CD4-positive, alpha-beta T cell treated with Interleukin-2 at 100 ng/mL for 4 hours (primary cell): ENCODE data around the gene ELP1.
"Not testable (repeated sequence)": the region's sequence is repeated elsewhere in the genome, so short reads cannot be mapped to it uniquely, and the experiment has no call there.

ENCODE experiments used
- DNase-seq: peaks from one replicate; pipeline ENCODE4 v3.0.0-alpha.2; 2020; ENCODE audit warnings: low spot score

ELP1 gene

DNA sequence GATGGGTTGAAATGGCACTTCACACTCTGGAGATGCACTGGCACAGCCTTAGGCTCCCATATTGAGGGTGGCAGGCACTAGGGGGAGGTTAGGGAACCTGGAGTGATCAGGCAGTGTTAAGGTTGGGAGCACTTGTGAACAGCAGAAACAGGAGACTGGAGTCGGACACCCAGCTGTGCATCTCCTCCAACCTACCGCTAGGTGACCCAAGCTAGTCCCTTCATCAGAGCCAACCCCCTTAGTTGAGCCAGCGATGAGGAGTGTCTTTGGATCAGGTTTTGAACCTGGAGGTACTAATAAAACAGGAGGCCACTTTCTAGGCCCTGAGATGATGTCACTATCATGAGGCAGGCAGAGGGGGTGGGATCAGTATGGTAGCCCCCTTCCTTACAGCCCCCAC lies 79.8 kb downstream of the ELP1 start:
- DNase-seq = no peak

DNA sequence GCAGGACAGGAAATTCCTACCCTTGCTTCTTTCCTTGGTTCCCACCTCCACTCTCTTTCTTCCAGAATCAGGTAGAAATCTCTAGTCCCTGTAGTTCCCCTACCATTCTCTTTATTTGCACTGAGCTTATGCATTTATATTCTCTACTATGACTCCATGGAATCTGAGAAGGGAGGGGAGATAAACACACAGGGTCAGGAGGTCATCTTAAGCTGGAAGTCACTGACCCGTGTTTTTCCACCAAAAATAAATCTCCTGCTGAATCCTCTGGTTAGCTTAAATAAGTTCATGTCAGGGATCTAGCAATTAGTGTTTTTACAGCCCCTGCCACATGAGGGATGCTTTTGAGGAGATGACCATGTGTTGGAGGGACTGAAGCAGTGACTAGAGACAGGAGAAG lies 81.8 kb downstream of the ELP1 start:
- DNase-seq = no peak

DNA sequence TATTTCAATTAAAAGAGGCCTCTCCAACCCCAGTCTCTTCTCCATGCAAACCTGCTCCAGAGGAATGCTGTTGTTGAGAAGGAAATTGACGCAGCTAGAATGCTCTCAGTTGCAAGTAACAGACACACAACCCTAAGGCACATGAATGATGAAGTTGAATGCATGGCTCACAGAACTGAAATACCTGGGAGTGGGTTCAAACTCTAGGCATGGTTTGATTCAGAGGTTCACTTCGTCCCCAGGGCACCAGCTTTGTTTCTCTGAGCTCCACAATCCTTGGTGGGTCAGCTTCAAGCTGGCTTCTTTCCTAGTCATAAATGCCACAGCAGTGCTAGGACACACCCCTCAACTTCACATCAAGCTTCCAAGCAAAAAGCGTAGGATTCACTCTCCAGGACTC lies 82.8 kb downstream of the ELP1 start:
- no peak for DNase-seq

- DNase-seq = no peak
These were observed 83.5 kb downstream of the ELP1 start for GRCh38 chr9:108850293-108850897.

- not testable (repeated sequence) for DNase-seq
These were observed 85.6 kb downstream of the ELP1 start for GRCh38 chr9:108848296-108848695.

GRCh38 chr9:108845947-108846346 lies 88.0 kb downstream of the ELP1 start:
- DNase-seq = no peak

- DNase-seq = no peak
These were observed 88.4 kb downstream of the ELP1 start for GRCh38 chr9:108845507-108845906.

DNA sequence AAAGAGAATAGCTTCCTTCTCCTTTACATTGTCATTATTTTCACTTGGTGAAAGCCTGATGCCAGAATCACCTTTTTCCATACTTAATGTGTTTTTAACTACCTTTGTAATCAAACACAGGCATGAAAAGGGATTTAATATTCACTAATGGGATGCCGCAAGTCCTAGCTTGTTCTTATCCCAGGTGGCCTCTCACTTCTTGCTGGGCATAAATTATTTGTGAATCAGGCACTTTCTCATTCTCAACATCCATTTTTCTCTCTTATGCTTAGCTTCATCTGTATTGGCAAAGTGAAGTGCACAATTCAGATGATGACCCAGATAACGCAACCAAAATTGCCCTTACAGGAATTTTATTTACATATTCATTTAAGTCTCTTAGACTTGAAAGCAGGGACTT lies 89.1 kb downstream of the ELP1 start:
- no peak for DNase-seq

- DNase-seq = no peak
These were observed 89.5 kb downstream of the ELP1 start for GRCh38 chr9:108844391-108844790.

- DNase-seq = no peak
These were observed 91.2 kb downstream of the ELP1 start for GRCh38 chr9:108842610-108843295.

DNA sequence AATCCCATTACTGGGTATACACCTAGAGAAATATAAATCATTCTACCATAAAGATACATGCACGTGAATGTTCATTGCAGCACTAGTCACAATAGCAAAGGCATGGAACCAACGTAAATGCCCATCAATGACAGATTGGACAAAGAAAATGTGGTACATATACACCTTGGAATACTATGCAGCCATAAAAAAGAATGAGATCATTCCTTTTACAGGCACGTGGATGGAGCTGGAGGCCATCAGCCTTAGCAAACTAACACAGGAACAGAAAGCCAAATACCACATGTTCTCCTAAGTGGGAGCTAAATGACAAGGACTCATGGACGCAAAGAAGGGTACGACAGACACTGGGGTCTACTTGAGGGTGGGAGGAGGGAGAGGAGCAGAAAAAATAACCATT lies 94.4 kb downstream of the ELP1 start:
- DNase-seq = not testable (repeated sequence)

- DNase-seq = no peak
These were observed 95.9 kb downstream of the ELP1 start for GRCh38 chr9:108838017-108838416.

GRCh38 chr9:108837530-108837929 lies 96.4 kb downstream of the ELP1 start:
- no peak for DNase-seq

DNA sequence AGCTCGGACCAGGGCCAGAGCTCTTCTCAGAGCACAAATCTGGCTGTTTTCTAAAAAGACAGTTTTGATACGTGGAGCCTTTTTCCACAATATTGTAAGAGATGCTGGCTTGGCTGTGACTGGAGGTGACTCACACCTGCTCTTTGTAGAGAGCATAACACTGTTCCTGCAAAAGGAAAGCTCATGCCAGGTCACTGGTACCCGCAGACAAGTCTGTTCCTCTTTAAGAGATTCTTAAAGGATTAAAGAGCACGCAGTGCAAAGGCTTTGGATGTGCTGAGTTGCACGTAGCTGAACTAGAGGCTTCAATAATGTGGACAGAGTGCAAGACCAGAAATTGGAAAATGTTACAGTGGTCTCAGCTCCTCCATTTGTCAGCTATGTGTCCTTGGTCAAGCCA lies 97.1 kb downstream of the ELP1 start:
- DNase-seq = no peak

- DNase-seq = no peak
These were observed 97.6 kb downstream of the ELP1 start for GRCh38 chr9:108836319-108836718.

- DNase-seq = no peak
These were observed 98.1 kb downstream of the ELP1 start for GRCh38 chr9:108835831-108836230.

DNA sequence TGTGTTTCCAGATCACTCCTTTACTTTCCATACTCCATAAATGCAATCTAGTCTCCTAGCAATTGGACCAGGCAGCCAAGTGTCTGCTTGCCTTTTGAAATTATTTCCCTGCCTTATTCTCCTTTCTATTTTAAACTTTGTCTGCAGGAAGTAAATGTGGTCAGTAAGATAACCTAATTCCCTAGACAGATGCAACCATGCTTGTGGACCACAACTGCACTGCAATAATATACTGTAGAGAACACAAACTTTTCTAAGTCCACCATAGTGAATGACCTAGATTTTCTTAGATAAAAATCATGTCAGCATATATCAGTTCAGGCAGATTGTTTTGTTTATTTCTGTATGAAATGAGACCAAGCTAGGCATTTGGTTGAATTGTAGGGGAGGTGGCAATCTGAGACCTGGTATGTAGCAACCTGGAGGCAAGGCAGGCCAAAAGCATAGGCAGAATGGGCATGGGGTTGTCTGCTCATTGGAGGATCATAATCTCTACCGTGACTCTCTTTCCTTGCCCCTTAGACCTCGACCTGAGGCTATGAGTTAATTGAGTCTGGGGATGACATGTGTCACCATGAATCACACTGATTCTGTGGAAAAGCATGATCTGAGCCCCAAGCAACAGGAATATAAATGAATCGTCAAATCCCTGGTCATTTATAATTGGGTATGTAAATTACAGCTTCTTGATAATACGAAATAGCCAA lies 98.8 kb downstream of the ELP1 start:
- no peak for DNase-seq

GRCh38 chr9:108832179-108832500 lies 101.8 kb downstream of the ELP1 start:
- DNase-seq = no peak

GRCh38 chr9:108831496-108832178 lies 102.3 kb downstream of the ELP1 start:
- DNase-seq = no peak

- DNase-seq = no peak
These were observed 103.7 kb downstream of the ELP1 start for GRCh38 chr9:108830272-108830671.

- DNase-seq = no peak
These were observed 110.1 kb downstream of the ELP1 start for GRCh38 chr9:108823829-108824228.
